MM.1S (cell line): Measurements from ENCODE around the gene OR1A1.
"Not testable (repeated sequence)": the region's sequence is repeated elsewhere in the genome, so short reads cannot be mapped to it uniquely, and the experiment has no call there.

ENCODE experiments used
- CTCF ChIP-seq: fragments of 300-600 bp; sonication (generic); IDR thresholded peaks from 2 replicates; pipeline ENCODE4 v1.5.1; 2016; ENCODE audit warnings: antibody characterized with exemption, low read length, mixed read lengths
- EZH2 ChIP-seq: fragments of 300-600 bp; sonication (generic); optimal IDR thresholded peaks from 2 replicates; pipeline ENCODE3; 2017; ENCODE audit warnings: low read depth, mild to moderate bottlenecking, antibody characterized with exemption, low read length, mixed read lengths

GRCh38 chr17:3224721-3225352 is 17.4 kb downstream of the OR1A1 start:
- TF ChIP-seq EZH2, CTCF: not testable (repeated sequence)
